Panc1 (cell line): ENCODE measurements around the gene PRKG1. TPM values are rescaled to one million over a fixed set of nuclear protein-coding genes. Genes with fewer than 3 reads are reported as not detected.

Experiments used
- ATAC-seq: fragments of 200-7000 bp; cut with Tn5 transposase; 2 replicates; pipeline ENCODE4 v1.9.1; 2020; ENCODE audit warnings: mild to moderate bottlenecking, moderate library complexity
- BruUV-seq: library from RNA; stranded (reverse); fragments of 400-500 nt; replicated peaks from 2 replicates; lab custom pipeline; 2021; lab: Mats Ljungman, UMichigan
- CTCF ChIA-PET: fragments of 300-600 bp; sonication (Branson Sonifier 250); formaldehyde crosslinking; loops from one replicate; lab custom pipeline; 2022; ENCODE audit warnings: antibody characterized with exemption; lab: Charles Lee
- POLR2A ChIA-PET: fragments of 300-600 bp; sonication (Branson Sonifier 250); formaldehyde crosslinking; loops from one replicate; lab custom pipeline; 2022; ENCODE audit warnings: antibody characterized with exemption; lab: Charles Lee
- DNase-seq: peaks from one replicate; pipeline ENCODE4 v3.0.0-alpha.2; 2010; ENCODE audit warnings: low read depth, low spot score
- H3K27ac ChIP-seq: 2 replicates; pipeline ENCODE4 v1.5.1; 2011; ENCODE audit warnings: mild to moderate bottlenecking, low read length, inconsistent platforms
- H3K27me3 ChIP-seq: fragments of 200-500 bp; sonication (Bioruptor generic); 2 replicates; pipeline ENCODE4 v1.6.0; 2014; ENCODE audit warnings: low read length, inconsistent platforms; ENCODE audit not compliant: control insufficient read depth, insufficient read depth
- H3K36me3 ChIP-seq: fragments of 200-500 bp; sonication (Bioruptor generic); 2 replicates; pipeline ENCODE4 v1.5.1; 2014; ENCODE audit warnings: inconsistent platforms, mild to moderate bottlenecking, low read length, moderate library complexity; ENCODE audit not compliant: control insufficient read depth, insufficient read depth
- H3K4me1 ChIP-seq: 2 replicates; pipeline ENCODE4 v1.5.1; 2011; ENCODE audit warnings: inconsistent platforms, mild to moderate bottlenecking, low read length, moderate library complexity; ENCODE audit not compliant: control insufficient read depth, insufficient read depth
- H3K4me3 ChIP-seq, 2 experiments: 2 replicates each; pipeline ENCODE4 v1.5.1; 2011 to 2012; ENCODE audit warnings: low read depth in 2 of 2, low read length in 2 of 2, mild to moderate bottlenecking in 2 of 2, inconsistent platforms in 1 of 2, moderate library complexity in 1 of 2
- H3K9me3 ChIP-seq: fragments of 200-500 bp; sonication (Bioruptor generic); 2 replicates; pipeline ENCODE4 v1.5.1; 2014; ENCODE audit warnings: low read depth, mild to moderate bottlenecking, inconsistent platforms, low read length, moderate library complexity; ENCODE audit not compliant: control insufficient read depth, insufficient read depth
- POLR2AphosphoS5 ChIP-seq: IDR thresholded peaks from 2 replicates; pipeline ENCODE4 v1.6.1; 2012; ENCODE audit warnings: mild to moderate bottlenecking, low read depth, low read length, moderate library complexity
- SIN3A ChIP-seq: IDR thresholded peaks from 2 replicates; pipeline ENCODE4 v1.6.1; 2012; ENCODE audit warnings: low read depth, mild to moderate bottlenecking, low read length, moderate library complexity, borderline replicate concordance; ENCODE audit not compliant: insufficient read depth
- TCF7L2 ChIP-seq: IDR thresholded peaks from 2 replicates; pipeline ENCODE4 v1.6.1; 2011; ENCODE audit warnings: mild to moderate bottlenecking, low read depth, low read length, inconsistent platforms
- in situ Hi-C: cut with HindIII; loops from 2 replicates; pipeline ENCODE4 v1.10.0; 2016; ENCODE audit warnings: low sequenced_read_pairs, low pct_unique_long_range_greater_than_20kb
- intact Hi-C: fragments of 100-400 bp; cut with micrococcal nuclease; formaldehyde crosslinking; loops from one replicate; pipeline ENCODE4 v1.10.0; 2022; ENCODE audit not compliant: unreplicated experiment
- total RNA-seq: library from RNA; stranded (reverse); gene quantifications from one replicate; pipeline ENCODE4 v1.2.1, GENCODE V29; 2021; ENCODE audit not compliant: unreplicated experiment
- TF ChIP-seq, protein P1 (sequence below), 2 experiments: IDR thresholded peaks; 2 replicates each; pipeline ENCODE4 v1.6.1; 2011 to 2012; ENCODE audit warnings: low read depth in 2 of 2, control low read depth in 1 of 2, low read length in 1 of 2, mild to moderate bottlenecking in 1 of 2, moderate library complexity in 1 of 2; ENCODE audit not compliant: insufficient read depth in 1 of 2
- TF ChIP-seq, protein P2 (sequence below): fragments of 450-650 bp; IDR thresholded peaks from 2 replicates; pipeline ENCODE4 v1.5.1; 2017; ENCODE audit warnings: mild to moderate bottlenecking

The PRKG1 gene
- total RNA-seq, 1 experiment from 2014 or later, result 0.92 TPM

DNA sequence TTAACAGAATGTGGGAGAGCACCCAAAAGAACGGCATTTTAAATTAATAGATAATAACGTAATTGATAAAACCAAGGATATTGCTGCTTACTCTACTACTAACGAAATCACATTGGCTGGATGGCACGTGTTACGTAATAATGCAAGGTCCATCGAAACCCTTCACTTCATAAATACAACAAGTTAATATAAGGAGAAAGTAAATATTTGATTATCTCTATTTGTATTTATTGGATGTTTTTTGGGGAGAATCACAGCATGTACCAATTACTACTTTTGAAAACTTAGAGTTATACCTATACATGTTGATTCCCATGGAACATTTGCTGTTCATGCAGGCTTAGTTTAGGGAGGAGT is 1.6 kb downstream of the PRKG1 start:
- Histone ChIP-seq H3K9me3 (no peaks in the 10 kb centered on the region), H3K36me3 (no peaks in the 10 kb centered on the region), H3K27ac (no peak overlapping the region), H3K27me3 (peaks cover 51% of the 10 kb centered on the region), H3K4me1 (no peaks in the 10 kb centered on the region), H3K4me3 (no peak overlapping the region; a peak in 1 of 4 replicates)
- intact Hi-C loops (no loop called here), in situ Hi-C loops (no loop called here)
- TF ChIP-seq, protein P1, sequence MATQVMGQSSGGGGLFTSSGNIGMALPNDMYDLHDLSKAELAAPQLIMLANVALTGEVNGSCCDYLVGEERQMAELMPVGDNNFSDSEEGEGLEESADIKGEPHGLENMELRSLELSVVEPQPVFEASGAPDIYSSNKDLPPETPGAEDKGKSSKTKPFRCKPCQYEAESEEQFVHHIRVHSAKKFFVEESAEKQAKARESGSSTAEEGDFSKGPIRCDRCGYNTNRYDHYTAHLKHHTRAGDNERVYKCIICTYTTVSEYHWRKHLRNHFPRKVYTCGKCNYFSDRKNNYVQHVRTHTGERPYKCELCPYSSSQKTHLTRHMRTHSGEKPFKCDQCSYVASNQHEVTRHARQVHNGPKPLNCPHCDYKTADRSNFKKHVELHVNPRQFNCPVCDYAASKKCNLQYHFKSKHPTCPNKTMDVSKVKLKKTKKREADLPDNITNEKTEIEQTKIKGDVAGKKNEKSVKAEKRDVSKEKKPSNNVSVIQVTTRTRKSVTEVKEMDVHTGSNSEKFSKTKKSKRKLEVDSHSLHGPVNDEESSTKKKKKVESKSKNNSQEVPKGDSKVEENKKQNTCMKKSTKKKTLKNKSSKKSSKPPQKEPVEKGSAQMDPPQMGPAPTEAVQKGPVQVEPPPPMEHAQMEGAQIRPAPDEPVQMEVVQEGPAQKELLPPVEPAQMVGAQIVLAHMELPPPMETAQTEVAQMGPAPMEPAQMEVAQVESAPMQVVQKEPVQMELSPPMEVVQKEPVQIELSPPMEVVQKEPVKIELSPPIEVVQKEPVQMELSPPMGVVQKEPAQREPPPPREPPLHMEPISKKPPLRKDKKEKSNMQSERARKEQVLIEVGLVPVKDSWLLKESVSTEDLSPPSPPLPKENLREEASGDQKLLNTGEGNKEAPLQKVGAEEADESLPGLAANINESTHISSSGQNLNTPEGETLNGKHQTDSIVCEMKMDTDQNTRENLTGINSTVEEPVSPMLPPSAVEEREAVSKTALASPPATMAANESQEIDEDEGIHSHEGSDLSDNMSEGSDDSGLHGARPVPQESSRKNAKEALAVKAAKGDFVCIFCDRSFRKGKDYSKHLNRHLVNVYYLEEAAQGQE (IDR thresholded peaks at IDR 0.05; ENCODE audit: insufficient read depth in 1 of 2, low read depth in 2 of 2, low read length in 1 of 2), result no peak
- TF ChIP-seq, protein P2, sequence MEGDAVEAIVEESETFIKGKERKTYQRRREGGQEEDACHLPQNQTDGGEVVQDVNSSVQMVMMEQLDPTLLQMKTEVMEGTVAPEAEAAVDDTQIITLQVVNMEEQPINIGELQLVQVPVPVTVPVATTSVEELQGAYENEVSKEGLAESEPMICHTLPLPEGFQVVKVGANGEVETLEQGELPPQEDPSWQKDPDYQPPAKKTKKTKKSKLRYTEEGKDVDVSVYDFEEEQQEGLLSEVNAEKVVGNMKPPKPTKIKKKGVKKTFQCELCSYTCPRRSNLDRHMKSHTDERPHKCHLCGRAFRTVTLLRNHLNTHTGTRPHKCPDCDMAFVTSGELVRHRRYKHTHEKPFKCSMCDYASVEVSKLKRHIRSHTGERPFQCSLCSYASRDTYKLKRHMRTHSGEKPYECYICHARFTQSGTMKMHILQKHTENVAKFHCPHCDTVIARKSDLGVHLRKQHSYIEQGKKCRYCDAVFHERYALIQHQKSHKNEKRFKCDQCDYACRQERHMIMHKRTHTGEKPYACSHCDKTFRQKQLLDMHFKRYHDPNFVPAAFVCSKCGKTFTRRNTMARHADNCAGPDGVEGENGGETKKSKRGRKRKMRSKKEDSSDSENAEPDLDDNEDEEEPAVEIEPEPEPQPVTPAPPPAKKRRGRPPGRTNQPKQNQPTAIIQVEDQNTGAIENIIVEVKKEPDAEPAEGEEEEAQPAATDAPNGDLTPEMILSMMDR, result no peak
- TF ChIP-seq POLR2AphosphoS5 (no peak), TCF7L2 (no peak), SIN3A (no peak)
- no peak for ATAC-seq
- DNase-seq, result no peak
- POLR2A ChIA-PET, result no interaction called here
- BruUV-seq, result no TSS peak
- CTCF ChIA-PET, result no interaction called here

GRCh38 chr10:51076299-51076841 is 2.1 kb downstream of the PRKG1 start:
- no peak overlapping the region for H3K4me3 ChIP-seq
- CTCF ChIA-PET, result no interaction called here
- TF ChIP-seq, protein P1 (IDR thresholded peaks at IDR 0.05; ENCODE audit: insufficient read depth in 1 of 2, low read depth in 2 of 2, low read length in 1 of 2), result no peak
- TF ChIP-seq, protein P2, result no peak
- no peak for TF ChIP-seq SIN3A
- TF ChIP-seq TCF7L2, result no peak
- no peak for TF ChIP-seq POLR2AphosphoS5
- H3K9me3 ChIP-seq, result no peaks in the 10 kb centered on the region
- TSS peak; percentile 58 for BruUV-seq
- H3K4me1 ChIP-seq, result no peaks in the 10 kb centered on the region
- intact Hi-C loops, result no loop called here
- no peak overlapping the region for H3K27ac ChIP-seq
- no peak for ATAC-seq
- POLR2A ChIA-PET, result no interaction called here
- peaks cover 49% of the 10 kb centered on the region for H3K27me3 ChIP-seq
- no peaks in the 10 kb centered on the region for H3K36me3 ChIP-seq
- in situ Hi-C loops, result no loop called here
- no peak for DNase-seq
